Left ventricle myocardium superior (tissue), 1 donor: Measurements from ENCODE around the gene POLE. TPM values are rescaled to one million over a fixed set of nuclear protein-coding genes. Genes with fewer than 3 reads are reported as not detected.

Experiments
- ATAC-seq: fragments of 200-7000 bp; cut with Tn5 transposase; one replicate; pipeline ENCODE4 v1.9.1; 2020; ENCODE audit warnings: mild to moderate bottlenecking, moderate library complexity
- DNase-seq: peaks from one replicate; pipeline ENCODE4 v3.0.0-alpha.2; 2020
- intact Hi-C: fragments of 100-400 bp; cut with micrococcal nuclease; formaldehyde crosslinking; loops from one replicate; pipeline ENCODE4 v1.11.0; 2022
- microRNA-seq: library from miRNA; unstranded; fragments of <30 nt; microRNA quantifications from one replicate; pipeline ENCODE4 v1.2.0, GENCODE V29; 2020; ENCODE audit warnings: borderline number of aligned reads
- total RNA-seq: library from RNA; stranded (reverse); fragmentation: NEBNext Ultra II Directional; extraction: Animal tissue kit (Norgen Biotek cat#: 25700); gene quantifications from one replicate; pipeline ENCODE4 v1.2.1, GENCODE V29; 2021
- donor health status: DM: no; HTN: yes; CAD: no; lungs with severe emphysema.

The POLE gene
- total RNA-seq, 1 donor from 2014 or later, result 13.0 TPM

DNA sequence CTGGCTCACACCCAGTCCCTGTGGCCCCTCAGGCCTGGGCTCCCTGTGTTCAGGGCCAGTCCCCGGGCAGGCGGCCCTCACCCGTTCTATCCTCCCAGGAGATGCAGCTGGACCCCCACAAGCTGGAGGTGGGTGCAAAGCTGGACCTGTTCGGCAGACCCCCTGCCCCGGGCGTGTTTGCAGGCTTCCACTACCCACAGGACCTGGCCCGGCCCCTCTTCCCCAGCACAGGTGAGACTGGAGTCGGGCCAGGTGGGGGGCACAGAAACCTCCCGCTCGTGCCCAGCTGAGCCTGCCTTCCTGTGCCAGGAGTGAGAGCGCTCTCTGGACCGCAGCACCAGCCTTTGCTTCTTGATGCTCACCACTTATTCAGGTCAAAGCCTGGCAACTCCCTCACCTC, 110.4 kb downstream of the POLE start:
- DNase-seq (no peak), ATAC-seq (no peak)
- intact Hi-C loops, result no loop called here

- intact Hi-C loops, result no loop called here
- DNase-seq, result no peak
- no peak for ATAC-seq
Measured at GRCh38 chr12:132575661-132576060, 111.5 kb downstream of the POLE start.

DNA sequence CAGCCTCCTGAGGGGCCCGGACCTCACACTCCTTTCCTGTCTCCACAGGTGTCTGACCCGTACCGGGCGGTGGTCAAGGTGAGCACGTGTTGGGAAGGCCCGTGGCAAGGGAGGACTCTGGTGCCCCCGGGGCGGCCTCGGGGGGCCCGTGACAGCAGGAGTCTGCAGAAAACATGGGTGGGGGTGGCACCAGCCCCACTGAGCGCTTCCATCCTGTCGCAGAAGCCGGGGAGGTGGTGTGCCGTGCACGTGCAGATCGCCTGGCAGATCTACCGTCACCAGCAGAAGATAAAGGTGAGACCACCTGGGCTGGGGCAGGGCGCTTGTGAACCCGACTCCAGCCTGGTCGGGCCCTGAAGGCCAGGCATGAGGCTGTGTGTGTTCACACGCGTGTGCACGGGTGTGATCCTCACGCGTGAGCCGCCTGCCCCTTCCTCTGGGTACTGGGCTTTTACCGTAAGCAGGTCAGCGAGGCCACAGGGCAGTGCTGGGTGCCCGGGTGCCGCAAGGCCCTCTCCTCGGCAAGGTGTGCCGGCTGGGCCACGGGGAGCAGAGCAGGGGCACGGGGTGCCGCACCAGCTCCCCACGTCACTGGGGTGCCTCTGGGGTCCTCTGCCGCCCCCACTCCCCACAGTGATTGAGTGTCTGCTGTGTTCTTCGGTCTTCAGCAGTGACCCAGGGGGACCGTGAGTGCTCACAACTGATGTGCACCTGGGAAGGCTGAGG, 112.7 kb downstream of the POLE start:
- DNase-seq (no peak), ATAC-seq (no peak)
- intact Hi-C loops, result no loop called here

Small RNA genes within 50 kb of the gene (microRNA-seq; reads per million reads assigned to microRNA genes)
- not detected for gene MIR6763

Other genes starting within 250 kb of the POLE start
- 68.0 TPM for gene FBRSL1, start 197.2 kb downstream of the POLE start, total RNA-seq
- not detected for gene LRCOL1, start 76.8 kb downstream of the POLE start, total RNA-seq
- gene P2RX2, start 68.6 kb downstream of the POLE start, total RNA-seq, result not detected
- gene PXMP2, start 245 bp upstream of the POLE start, total RNA-seq, result 75.1 TPM
- gene PGAM5, start 23.5 kb upstream of the POLE start, total RNA-seq, result 33.7 TPM
- 26.1 TPM for gene ANKLE2, start 74.5 kb upstream of the POLE start, total RNA-seq
- 26.3 TPM for gene GOLGA3, start 141.5 kb upstream of the POLE start, total RNA-seq
- 15.1 TPM for gene CHFR, start 200.3 kb upstream of the POLE start, total RNA-seq